HepG2 (cell line): ENCODE measurements around the gene SLC25A10. TPM values are rescaled to one million over a fixed set of nuclear protein-coding genes. Genes with fewer than 3 reads are reported as not detected.
A peak's percentile ranks its signal among the peaks of the same experiment; 100 is the strongest.

ENCODE experiments used
- IKZF4 ChIP-seq: sonication (generic); formaldehyde crosslinking; IDR thresholded peaks from 2 replicates; pipeline ENCODE4 v1.5.1; 2020; ENCODE audit warnings: borderline replicate concordance, mild to moderate bottlenecking, low read depth, missing genetic modification reagents; ENCODE audit errors: not compliant biosample characterization
- NFIC ChIP-seq: IDR thresholded peaks from 2 replicates; pipeline ENCODE4 v1.6.1; 2012; ENCODE audit warnings: mild to moderate bottlenecking, low read length, inconsistent platforms
- RFXANK ChIP-seq: IDR thresholded peaks from 2 replicates; pipeline ENCODE4 v1.6.1; 2016
- SMYD3 ChIP-seq: sonication (generic); formaldehyde crosslinking; IDR thresholded peaks from 2 replicates; pipeline ENCODE4 v1.8.1; 2023; ENCODE audit warnings: mild to moderate bottlenecking, missing genetic modification reagents
- TCF12 ChIP-seq, 2 experiments: fragments of 450-650 bp in 1 of 2; sonication (generic) in 1 of 2; formaldehyde crosslinking in 1 of 2; IDR thresholded peaks; 2 replicates each; pipeline versions ENCODE4 v1.6.1 to v1.8.0; 2017 to 2022; ENCODE audit warnings: antibody characterized with exemption in 1 of 2, mild to moderate bottlenecking in 1 of 2, missing genetic modification reagents in 1 of 2, moderate library complexity in 1 of 2
- ZBTB37 ChIP-seq: sonication (generic); formaldehyde crosslinking; IDR thresholded peaks from 2 replicates; pipeline ENCODE4 v1.4.0; 2020; ENCODE audit warnings: mild to moderate bottlenecking, missing genetic modification reagents
- ZBTB44 ChIP-seq: sonication (generic); formaldehyde crosslinking; IDR thresholded peaks from 2 replicates; pipeline ENCODE4 v1.4.0; 2020; ENCODE audit warnings: missing genetic modification reagents
- ZNF138 ChIP-seq: sonication (generic); formaldehyde crosslinking; IDR thresholded peaks from 2 replicates; pipeline ENCODE4 v1.5.0; 2020; ENCODE audit warnings: mild to moderate bottlenecking, low read depth, missing genetic modification reagents
- ZNF232 ChIP-seq: sonication (generic); formaldehyde crosslinking; IDR thresholded peaks from 2 replicates; pipeline ENCODE4 v1.4.0; 2020; ENCODE audit warnings: missing genetic modification reagents, borderline replicate concordance
- ZNF24 ChIP-seq: fragments of 450-650 bp; IDR thresholded peaks from 2 replicates; pipeline ENCODE4 v1.6.1; 2017; ENCODE audit warnings: antibody characterized with exemption, mild to moderate bottlenecking
- ZNF503 ChIP-seq: sonication (generic); formaldehyde crosslinking; IDR thresholded peaks from 2 replicates; pipeline ENCODE4 v1.4.0; 2020; ENCODE audit warnings: missing genetic modification reagents
- ZNF547 ChIP-seq: sonication (generic); formaldehyde crosslinking; IDR thresholded peaks from 2 replicates; pipeline ENCODE4 v1.5.1; 2020; ENCODE audit warnings: mild to moderate bottlenecking, missing genetic modification reagents
- ZNF572 ChIP-seq: sonication (generic); formaldehyde crosslinking; IDR thresholded peaks from 2 replicates; pipeline ENCODE4 v1.5.1; 2020; ENCODE audit warnings: mild to moderate bottlenecking, missing genetic modification reagents
- ZNF598 ChIP-seq: sonication (generic); formaldehyde crosslinking; IDR thresholded peaks from 2 replicates; pipeline ENCODE4 v1.5.1; 2020; ENCODE audit warnings: mild to moderate bottlenecking, missing genetic modification reagents, borderline replicate concordance
- polyA plus RNA-seq, 8 experiments: library from polyadenylated mRNA; depleted of rRNA in 3 of 8; stranded (reverse) in 7 of 8; unstranded in 1 of 8; fragments of >200 nt; fragmentation: Illumina TruSeq in 4 of 8; extraction: Trizol in 4 of 8; gene quantifications; 2 replicates each; pipeline versions ENCODE4 v1.2.1 to v1.2.3, GENCODE V29; 2011 to 2016; ENCODE audit warnings: low read depth in 4 of 8, missing spikeins in 1 of 8, mixed read lengths in 1 of 8; ENCODE audit not compliant: insufficient read depth in 1 of 8
- total RNA-seq, 5 experiments: library from RNA; depleted of rRNA; stranded (reverse); fragments of >200 nt; fragmentation: Illumina TruSeq; extraction: Trizol; gene quantifications; 2 replicates each; pipeline ENCODE4 v1.2.3, GENCODE V29; 2016; ENCODE audit warnings: low read depth in 1 of 5
- TF ChIP-seq, protein P1 (sequence below): IDR thresholded peaks from 2 replicates; pipeline ENCODE4 v1.6.1; 2012; ENCODE audit warnings: low read depth, low read length, improper control_type of control experiment
- TF ChIP-seq, protein P2 (sequence below): sonication (generic); formaldehyde crosslinking; IDR thresholded peaks from 2 replicates; pipeline ENCODE4 v1.4.0; 2020; ENCODE audit warnings: missing genetic modification reagents

SLC25A10 gene
- total and polyA plus RNA-seq, 2 of the 13 experiments (the other 11 are each of a cell fraction or from before 2014, with no cell fraction given) = 46.5 to 140 TPM

DNA sequence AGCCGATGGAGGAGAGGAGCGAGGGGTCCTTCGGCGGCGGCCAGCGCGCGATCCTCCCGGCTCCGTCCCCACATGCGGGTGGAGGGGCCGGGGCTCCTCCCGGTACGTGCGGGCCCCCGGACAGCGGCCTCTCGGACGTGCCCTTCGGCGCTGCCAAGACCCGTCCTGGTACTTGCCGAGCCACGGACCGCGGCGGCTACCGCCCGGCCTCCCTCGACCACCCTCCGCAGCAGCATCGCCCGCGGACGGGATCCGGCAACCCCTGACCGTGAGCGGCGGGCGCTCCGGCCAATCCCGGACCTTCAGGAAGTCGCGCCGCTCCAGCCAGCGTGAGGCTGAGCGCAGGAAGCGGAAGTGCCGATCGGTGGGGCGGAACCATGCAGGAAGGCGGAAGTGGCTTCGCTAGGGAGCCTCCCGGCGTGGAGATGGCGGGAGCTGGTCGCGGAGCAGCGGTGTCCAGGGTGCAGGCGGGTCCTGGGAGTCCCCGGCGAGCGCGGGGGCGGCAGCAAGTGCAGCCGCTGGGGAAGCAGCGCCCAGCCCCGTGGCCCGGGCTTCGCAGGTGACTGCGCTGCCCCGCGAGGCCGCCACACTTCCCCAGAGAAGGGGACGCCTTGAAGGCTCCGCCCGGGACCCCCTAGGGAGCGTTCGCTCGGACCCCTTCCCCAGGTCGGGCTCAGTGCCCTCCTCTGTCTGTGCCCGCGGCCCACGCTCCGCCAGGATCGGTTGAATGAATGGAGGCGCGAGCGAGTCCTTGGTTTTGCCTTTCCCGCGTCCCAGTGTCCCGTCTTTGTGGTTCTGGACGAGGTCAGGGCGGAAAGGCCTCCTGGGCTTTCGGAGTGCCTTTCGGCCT is 45.5 kb upstream of the SLC25A10 start, which contains the start of the genes CCDC137 and OXLD1 (continued):
- TF ChIP-seq, protein P1, sequence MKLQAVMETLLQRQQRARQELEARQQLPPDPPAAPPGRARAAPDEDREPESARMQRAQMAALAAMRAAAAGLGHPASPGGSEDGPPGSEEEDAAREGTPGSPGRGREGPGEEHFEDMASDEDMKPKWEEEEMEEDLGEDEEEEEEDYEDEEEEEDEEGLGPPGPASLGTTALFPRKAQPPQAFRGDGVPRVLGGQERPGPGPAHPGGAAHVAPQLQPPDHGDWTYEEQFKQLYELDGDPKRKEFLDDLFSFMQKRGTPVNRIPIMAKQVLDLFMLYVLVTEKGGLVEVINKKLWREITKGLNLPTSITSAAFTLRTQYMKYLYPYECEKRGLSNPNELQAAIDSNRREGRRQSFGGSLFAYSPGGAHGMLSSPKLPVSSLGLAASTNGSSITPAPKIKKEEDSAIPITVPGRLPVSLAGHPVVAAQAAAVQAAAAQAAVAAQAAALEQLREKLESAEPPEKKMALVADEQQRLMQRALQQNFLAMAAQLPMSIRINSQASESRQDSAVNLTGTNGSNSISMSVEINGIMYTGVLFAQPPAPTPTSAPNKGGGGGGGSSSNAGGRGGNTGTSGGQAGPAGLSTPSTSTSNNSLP = no peak
- no peak for TF ChIP-seq TCF12 (IDR thresholded peaks at IDR 0.05)
- TF ChIP-seq TCF12 (CRISPR knock-in tag; IDR thresholded peaks at IDR 0.05) = peak; percentile 40; the same call in 1 of the 2 replicates
- TF ChIP-seq ZNF24 = 0 out of 2 replicates have a peak, but pooled peaks have one; percentile 17
- TF ChIP-seq RFXANK (CRISPR knock-in tag) = 0 out of 2 replicates have a peak, but pooled peaks have one; percentile 45
- peak; percentile 99 for TF ChIP-seq ZNF138 (CRISPR knock-in tag)
- peak; percentile 79 for TF ChIP-seq ZNF547
- TF ChIP-seq ZBTB37 = no peak
- no peak for TF ChIP-seq SMYD3 (CRISPR knock-in tag)
- no peak for TF ChIP-seq ZNF232 (CRISPR knock-in tag)
- TF ChIP-seq ZNF572 (CRISPR knock-in tag) = 0 out of 2 replicates have a peak, but pooled peaks have one; percentile 15
- no peak for TF ChIP-seq NFIC
- TF ChIP-seq, protein P2, sequence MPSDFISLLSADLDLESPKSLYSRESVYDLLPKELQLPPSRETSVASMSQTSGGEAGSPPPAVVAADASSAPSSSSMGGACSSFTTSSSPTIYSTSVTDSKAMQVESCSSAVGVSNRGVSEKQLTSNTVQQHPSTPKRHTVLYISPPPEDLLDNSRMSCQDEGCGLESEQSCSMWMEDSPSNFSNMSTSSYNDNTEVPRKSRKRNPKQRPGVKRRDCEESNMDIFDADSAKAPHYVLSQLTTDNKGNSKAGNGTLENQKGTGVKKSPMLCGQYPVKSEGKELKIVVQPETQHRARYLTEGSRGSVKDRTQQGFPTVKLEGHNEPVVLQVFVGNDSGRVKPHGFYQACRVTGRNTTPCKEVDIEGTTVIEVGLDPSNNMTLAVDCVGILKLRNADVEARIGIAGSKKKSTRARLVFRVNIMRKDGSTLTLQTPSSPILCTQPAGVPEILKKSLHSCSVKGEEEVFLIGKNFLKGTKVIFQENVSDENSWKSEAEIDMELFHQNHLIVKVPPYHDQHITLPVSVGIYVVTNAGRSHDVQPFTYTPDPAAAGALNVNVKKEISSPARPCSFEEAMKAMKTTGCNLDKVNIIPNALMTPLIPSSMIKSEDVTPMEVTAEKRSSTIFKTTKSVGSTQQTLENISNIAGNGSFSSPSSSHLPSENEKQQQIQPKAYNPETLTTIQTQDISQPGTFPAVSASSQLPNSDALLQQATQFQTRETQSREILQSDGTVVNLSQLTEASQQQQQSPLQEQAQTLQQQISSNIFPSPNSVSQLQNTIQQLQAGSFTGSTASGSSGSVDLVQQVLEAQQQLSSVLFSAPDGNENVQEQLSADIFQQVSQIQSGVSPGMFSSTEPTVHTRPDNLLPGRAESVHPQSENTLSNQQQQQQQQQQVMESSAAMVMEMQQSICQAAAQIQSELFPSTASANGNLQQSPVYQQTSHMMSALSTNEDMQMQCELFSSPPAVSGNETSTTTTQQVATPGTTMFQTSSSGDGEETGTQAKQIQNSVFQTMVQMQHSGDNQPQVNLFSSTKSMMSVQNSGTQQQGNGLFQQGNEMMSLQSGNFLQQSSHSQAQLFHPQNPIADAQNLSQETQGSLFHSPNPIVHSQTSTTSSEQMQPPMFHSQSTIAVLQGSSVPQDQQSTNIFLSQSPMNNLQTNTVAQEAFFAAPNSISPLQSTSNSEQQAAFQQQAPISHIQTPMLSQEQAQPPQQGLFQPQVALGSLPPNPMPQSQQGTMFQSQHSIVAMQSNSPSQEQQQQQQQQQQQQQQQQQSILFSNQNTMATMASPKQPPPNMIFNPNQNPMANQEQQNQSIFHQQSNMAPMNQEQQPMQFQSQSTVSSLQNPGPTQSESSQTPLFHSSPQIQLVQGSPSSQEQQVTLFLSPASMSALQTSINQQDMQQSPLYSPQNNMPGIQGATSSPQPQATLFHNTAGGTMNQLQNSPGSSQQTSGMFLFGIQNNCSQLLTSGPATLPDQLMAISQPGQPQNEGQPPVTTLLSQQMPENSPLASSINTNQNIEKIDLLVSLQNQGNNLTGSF = peak; percentile 91
- TF ChIP-seq ZNF598 = peak; percentile 95
- TF ChIP-seq IKZF4 (CRISPR knock-in tag) = no peak
- TF ChIP-seq ZBTB44 = no peak; the same call in 1 of the 2 replicates
- no peak; the same call in 1 of the 2 replicates for TF ChIP-seq ZNF503 (CRISPR knock-in tag)
